ENCODE measurements around the gene INPP5J.

INPP5J gene

DNA sequence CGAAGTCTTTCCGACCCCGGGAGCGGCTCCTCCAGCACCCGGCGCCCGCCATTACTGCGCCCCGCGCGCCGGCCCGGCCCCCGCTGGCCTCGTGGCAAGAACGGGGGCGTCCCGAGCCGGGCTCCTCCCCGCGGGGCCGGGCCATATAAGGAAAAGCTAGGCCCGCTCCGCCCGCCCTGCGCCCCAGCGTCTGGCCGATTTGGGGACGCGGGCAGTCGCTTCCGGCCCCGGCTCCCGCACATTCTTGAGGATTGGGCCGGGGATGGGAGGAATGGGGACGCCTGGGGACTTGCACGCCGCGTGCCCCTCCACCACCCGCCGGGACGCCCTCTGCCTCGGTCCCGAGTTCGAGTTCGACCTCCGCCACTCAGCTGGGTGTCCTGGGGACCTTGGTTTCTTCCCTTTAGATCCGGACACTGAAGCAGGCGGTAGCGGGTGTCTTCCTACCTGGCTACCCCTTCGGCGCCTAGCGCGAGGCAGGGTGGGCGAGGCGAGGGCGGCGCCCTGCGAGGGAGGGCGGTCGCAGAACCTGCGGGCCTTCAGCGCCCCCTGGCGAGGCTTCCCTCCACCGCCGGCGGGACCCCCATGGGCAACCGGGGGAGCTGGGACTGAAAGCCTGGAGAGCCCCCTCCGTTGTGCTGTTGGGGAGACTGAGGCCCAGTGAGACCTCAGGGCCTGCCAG lies 37.8 kb upstream of the INPP5J start:
- peak; percentile 81 for TF ChIP-seq CTCF (conservative IDR thresholded peaks at IDR 0.05; ENCODE audit: low read depth, low read length)
- DNase-seq (ENCODE audit: low read depth): peak; percentile 35
- H3K4me3 ChIP-seq (ENCODE audit: low read length): peak overlapping the region; percentile 71

DNA sequence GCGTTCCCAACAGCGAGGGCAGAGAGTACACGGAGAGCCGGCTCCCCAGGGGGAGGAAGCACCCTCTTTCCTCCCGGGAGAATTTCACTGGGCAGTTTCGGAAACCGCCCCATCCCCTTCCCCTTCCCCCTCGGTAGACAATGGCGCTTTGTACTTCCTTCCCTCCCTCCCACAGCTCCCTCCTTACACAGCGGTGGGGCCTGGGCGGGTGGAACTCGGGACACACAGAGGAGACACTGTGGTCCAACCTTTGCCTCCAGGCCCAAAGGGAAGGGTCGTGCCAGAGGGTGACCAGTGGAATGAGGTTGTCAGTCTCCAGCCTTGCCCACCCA lies 37.3 kb upstream of the INPP5J start:
- TF ChIP-seq CTCF (conservative IDR thresholded peaks at IDR 0.05; ENCODE audit: low read depth, low read length): no peak
- peak overlapping the region; percentile 71 for H3K4me3 ChIP-seq (ENCODE audit: low read length)
- DNase-seq (ENCODE audit: low read depth): no peak

GRCh38 chr22:31085928-31086327 lies 36.8 kb upstream of the INPP5J start:
- H3K4me3 ChIP-seq (ENCODE audit: low read length): no peak overlapping the region
- DNase-seq (ENCODE audit: low read depth): no peak
- TF ChIP-seq CTCF (conservative IDR thresholded peaks at IDR 0.05; ENCODE audit: low read depth, low read length): no peak

DNA sequence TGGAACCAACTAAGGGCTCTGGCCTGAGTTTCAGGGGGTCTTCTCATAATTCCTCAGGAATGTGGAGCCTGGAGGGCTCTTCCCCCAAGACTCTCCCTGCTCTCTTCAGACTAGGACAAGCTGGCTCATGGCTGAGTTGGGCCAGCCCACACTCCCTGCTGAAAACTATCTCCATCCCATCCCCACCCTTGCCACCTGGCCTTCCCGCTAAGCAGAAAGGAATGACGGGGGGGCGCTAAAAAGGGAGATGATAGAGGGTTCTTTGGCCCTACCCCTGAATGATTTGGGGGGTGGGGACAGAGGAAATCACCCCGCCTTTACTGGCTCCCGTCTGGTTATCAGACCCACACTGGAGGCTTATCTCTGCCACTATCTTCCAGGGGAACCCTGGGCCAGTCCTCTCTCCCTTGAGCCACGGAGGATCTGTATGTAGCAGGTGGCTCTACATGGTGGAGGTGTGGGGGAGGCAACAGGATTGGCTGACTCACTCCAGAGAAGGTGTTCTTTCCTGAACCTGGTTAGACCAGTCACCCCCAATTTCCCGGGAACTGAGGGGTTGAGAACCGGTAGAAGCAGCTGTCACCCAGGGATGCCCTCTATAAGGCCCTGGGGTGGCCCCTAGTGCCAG lies 35.9 kb upstream of the INPP5J start:
- DNase-seq (ENCODE audit: low read depth): no peak
- H3K4me3 ChIP-seq (ENCODE audit: low read length): no peak overlapping the region
- TF ChIP-seq CTCF (conservative IDR thresholded peaks at IDR 0.05; ENCODE audit: low read depth, low read length): no peak

DNA sequence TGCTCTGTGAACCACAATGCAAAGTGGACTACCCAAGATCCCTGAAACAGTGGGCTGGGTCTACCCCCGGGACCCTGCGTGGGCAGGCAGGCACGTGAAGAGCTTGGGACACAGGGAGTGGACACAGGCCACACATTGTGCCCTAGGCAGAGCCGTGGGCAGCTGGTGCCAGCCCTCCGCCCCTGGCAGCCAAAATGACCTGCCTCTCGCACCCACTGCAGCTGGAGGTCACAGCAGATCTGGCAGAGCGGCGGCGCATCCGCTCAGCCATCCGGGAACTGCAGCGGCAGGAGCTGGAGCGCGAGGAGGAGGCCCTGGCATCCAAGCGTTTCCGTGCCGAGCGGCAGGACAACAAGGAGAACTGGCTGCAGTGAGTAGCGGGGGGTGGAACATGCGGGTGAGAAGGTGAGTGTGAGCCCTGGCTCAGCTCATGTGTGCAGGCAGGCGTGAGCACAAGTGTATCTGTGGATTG lies 35.0 kb upstream of the INPP5J start:
- H3K4me3 ChIP-seq (ENCODE audit: low read length): no peak overlapping the region
- TF ChIP-seq CTCF (conservative IDR thresholded peaks at IDR 0.05; ENCODE audit: low read depth, low read length): no peak
- no peak for DNase-seq (ENCODE audit: low read depth)

DNA sequence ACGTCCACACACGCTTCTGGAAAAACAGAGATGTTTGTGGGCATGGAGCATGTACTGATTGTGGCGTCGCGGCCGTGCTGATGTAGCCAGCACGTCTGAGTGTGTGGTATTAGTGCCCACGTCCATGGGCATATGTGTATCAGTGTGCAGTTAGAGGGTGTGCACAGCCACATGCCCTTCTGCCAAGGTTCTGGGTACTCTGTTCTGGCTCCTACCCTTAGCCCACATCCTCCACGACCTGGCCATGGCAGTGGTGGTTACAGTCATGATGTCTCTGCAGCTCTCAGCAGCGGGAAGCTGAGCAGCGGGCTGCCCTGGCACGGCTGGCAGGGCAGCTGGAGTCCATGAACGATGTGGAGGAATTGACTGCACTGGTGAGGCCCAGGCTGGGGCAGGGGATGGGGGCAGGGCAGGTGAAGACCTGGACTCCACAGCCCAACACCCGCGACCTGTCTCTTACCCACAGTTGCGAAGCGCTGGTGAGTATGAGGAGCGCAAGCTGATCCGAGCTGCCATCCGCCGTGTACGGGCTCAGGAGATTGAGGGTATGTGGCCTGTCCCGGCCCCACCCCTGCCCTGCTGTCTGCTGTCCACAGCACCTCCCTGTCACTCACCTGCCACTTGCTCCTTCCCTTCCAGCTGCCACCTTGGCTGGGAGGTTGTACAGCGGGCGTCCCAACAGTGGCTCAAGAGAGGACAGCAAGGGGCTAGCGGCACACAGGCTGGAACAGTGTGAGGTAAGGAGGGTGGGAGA lies 34.4 kb upstream of the INPP5J start:
- TF ChIP-seq CTCF (conservative IDR thresholded peaks at IDR 0.05; ENCODE audit: low read depth, low read length): no peak
- H3K4me3 ChIP-seq (ENCODE audit: low read length): no peak overlapping the region
- no peak for DNase-seq (ENCODE audit: low read depth)
